Anterior cingulate cortex (tissue), 58 donors: Measurements from ENCODE around the gene LPCAT2.
A peak's percentile ranks its signal among the peaks of the same experiment; 100 is the strongest.

Experiments
- DNase-seq, 58 donors: peaks; one replicate each; lab custom pipeline; 2025; lab: John Stamatoyannopoulos, UW

LPCAT2 gene, protein sequence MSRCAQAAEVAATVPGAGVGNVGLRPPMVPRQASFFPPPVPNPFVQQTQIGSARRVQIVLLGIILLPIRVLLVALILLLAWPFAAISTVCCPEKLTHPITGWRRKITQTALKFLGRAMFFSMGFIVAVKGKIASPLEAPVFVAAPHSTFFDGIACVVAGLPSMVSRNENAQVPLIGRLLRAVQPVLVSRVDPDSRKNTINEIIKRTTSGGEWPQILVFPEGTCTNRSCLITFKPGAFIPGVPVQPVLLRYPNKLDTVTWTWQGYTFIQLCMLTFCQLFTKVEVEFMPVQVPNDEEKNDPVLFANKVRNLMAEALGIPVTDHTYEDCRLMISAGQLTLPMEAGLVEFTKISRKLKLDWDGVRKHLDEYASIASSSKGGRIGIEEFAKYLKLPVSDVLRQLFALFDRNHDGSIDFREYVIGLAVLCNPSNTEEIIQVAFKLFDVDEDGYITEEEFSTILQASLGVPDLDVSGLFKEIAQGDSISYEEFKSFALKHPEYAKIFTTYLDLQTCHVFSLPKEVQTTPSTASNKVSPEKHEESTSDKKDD

GRCh38 chr16:55508941-55509931 is at the start of gene LPCAT2:
Gene LPCAT2, plus strand, starts transcription at chr16:55509072. Its CDS starts 110 bp downstream, at chr16:55509182.
- peak in 49 of 58 donors; percentile 23 to 84 (median 62) for DNase-seq

DNA sequence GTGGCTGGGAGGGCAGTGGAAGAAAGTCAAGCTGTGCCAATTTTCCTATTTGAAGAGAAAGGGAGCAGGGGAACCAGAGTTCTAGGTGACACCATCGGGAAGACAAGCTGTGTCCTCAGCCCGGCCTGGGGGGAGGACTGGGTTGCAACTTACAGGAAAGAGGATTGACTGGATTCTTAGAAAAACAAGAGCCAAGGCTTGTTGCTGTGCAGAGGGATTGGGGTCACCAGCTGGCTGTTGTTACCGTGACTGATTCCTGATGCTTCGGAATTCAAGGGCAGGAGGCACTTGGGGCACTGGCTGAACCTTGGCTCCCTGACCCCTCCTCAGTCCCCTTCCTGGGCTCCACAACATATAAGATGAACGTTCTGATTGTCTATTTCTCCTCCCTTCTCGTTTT is 46.6 kb upstream of the LPCAT2 start:
- no peak for DNase-seq

- DNase-seq: no peak
Measured at GRCh38 chr16:55464375-55464774, 44.5 kb upstream of the LPCAT2 start.

DNA sequence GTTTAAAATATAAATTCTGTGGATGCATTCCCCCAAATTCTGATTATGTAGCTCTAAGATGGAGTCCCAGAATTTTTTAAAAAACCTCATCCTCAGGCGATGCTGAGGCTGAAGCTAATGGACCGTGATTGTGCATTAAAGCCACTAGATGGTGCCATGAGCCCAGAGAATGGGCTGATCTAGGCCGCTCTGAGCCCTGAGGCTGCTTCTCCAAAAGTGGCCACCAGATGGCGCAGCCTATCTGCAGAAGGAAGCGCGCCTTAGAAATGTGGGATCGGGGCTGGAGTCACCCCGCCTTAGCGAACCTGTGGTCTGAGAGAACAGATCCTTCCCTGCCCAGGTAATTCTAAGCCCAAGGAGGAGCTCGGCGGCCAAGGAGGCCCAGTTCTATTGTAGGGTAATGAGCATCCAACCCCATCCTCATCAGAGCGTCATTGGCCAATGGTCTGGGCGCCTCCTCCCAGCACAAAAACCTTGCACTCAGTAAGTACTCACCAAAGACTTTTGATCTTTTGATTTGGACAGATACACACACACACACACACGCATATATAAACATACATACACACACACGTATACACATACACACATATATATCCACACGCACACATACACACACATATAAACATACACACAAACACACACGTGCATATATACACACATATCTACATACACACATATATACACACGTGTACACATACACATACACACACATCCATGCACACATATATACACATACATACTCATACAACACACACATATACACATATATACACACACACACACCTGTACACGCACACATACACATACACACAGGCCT is 43.6 kb upstream of the LPCAT2 start:
- DNase-seq: peak; percentile 8 to 93 (median 73)

DNA sequence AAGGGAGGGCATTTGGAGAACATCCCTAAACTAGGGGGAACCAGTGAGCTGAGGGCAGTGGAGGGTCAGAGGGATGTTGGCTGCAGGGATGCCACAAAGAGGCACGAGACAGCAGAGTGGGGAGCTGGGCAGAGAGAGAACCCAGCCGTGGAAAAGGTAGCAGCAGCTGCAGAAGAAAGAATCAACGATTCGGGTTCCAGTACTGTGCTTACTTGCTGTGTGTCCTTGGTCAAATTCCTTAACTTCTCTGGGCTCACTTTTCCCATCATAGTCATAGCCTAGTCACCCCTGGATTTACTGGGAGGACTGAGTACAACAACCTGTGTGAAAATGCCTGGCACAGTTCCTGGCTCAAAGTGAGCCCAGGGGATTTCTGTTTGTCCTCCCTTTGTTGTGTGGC is 42.7 kb upstream of the LPCAT2 start:
- no peak for DNase-seq

GRCh38 chr16:55467898-55468297 is 41.0 kb upstream of the LPCAT2 start:
- no peak for DNase-seq

DNA sequence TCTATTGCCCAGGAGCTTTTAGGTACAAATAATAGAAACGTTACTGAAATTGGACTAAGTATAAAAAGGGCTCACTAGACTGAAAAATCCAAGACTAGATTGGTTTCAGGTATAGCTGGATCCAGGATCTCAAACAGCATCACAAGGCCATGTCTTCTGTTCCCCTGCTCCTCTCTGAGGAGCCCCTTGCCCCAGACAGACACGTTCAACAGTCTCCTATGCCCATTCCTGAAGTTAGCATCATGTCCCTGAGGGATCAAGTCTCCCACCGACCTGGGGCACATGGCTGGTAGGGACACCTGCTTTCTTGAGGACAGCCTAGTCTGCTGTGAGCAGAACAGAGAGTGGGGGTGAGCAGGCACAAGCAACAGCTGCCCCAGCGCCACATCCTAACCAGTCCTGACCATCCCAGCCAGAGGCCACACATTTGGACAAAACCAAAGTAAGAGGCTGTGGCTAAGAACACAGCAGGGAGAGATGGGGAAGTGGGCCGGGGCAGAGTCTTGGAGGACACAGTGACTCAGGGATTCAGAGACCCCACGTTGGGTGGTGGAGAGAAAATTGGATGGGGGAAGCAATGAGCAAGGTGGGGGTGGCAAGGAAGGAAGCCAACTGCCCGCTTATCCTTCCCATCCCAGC is 40.4 kb upstream of the LPCAT2 start:
- no peak for DNase-seq

- no peak for DNase-seq
Measured at GRCh38 chr16:55469821-55470532, 38.9 kb upstream of the LPCAT2 start.

DNA sequence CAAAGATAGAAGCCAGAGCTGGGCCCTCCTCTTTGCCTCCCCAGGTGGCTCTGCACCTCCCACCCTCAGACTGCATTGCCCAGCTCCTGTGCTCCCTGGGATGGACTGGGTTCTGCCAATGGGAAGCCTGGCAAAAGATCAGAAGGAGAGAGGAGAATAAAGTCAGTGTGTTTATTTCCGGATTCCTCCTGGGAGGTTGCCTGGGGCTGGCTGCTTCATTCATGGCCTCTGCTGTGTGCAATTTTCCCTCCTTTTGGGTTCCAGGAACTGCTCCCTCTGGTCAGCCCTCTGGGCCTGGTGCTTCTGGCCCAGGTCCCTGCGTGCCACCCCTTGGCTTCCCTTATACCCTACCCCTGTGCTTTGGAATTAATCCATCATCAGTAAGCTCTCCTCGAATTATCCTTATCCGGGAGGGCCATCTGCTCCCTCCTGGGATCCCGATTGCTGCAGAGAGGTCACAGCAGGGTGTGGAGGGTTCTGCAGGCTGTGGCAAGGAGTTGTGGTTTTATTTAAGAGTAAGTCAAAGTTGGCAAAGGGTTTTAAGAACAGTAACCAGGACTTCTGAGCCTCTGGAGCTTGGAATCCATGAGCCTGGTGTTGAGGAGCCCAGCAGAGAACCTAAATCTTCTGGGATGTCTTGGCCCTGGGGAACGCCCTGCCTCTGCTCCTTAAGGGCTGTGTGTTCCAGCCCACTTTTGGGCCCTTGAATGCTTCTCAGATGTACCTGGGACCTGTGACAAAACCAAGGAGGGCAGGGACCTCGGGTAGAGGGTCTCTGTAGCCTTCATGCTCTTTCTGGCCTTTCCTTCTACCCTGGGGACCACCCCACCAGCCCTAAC is 38.1 kb upstream of the LPCAT2 start:
- DNase-seq: peak in 11 of 58 donors; percentile 3 to 25 (median 6)

- no peak for DNase-seq
Measured at GRCh38 chr16:55471448-55472097, 37.3 kb upstream of the LPCAT2 start.

DNA sequence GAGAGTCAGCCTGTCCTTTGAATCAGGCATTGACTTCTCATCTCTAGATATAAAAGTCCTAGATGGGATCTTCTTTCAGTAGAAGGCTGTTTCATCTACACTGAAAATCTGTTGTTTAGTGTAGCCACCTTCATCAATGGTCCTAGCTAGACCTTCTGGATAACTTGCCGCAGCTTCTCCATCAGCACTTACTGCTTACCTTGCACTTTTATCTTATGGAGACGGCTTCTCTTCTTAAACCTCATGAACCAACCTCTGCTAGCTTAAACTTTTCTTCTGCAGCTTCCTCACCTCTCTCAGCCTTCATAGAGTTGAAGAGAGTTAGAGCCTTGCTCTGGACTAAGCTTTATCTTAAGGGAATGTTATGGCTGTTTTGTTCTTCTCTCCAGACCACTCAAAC is 35.3 kb upstream of the LPCAT2 start:
- DNase-seq: no peak

GRCh38 chr16:55474821-55475220 is 34.1 kb upstream of the LPCAT2 start:
- DNase-seq: no peak

DNA sequence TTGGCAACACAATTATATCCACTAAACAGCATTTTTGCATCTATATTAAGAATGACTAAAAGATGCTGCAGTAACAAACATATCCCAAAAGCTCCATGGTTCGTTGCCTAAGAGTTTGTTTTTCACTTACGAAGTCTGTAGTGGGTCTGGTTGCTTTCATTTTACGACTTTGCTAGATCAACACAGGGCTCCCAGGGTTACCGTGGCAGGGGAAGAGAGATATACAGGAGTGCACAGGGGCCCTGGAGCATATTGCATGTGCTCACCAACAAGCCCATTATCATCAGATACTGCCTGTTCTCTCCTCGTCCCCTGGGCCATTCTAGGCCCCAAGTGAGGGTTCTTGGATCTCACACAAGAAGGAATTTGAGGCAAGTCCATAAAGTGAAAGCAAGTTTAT is 33.0 kb upstream of the LPCAT2 start:
- DNase-seq: no peak

DNA sequence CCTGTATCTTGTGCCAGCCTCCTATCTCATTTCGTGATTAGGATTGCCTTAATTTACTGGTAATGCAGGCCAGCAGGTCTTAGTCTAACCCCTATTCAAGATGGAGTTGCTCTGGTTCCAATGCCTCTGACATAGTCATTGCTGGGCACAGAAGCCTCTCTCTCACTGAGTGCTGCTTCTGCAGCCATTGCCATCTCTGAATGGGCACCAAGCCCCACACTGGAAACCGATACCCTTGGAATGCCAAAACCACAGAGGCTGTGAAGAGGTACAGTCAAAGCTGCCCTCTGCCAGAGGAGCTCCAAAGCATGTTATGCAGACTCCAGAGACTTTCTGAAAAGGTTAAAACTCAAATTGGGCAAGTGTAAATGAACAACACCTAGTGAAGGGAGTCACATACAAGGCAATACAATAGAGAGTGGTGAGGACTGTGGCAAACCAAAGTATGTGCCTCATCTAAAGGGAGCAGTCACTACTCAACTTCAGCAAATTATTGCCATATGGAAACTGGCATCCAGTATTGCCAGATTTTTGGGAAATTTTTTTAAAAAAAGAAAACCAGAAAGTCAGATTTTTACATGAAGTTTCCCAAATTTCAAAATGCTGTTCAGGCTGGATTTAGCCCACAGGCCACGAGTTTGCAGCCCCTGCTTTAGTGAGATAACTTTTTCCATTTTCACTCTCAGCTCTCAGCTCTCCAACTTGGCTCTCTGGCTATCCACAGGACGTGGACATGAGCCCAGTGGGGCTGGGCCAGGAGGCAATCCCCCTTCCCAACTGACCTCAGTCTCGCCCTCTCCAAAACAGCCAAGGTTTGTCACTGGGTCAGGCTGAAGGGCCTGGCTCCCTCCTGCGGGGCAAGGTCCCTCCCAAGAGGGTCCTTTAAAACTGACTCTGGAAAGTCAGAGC is 32.0 kb upstream of the LPCAT2 start:
- no peak for DNase-seq

- DNase-seq: no peak
Measured at GRCh38 chr16:55477736-55478135, 31.1 kb upstream of the LPCAT2 start.

DNA sequence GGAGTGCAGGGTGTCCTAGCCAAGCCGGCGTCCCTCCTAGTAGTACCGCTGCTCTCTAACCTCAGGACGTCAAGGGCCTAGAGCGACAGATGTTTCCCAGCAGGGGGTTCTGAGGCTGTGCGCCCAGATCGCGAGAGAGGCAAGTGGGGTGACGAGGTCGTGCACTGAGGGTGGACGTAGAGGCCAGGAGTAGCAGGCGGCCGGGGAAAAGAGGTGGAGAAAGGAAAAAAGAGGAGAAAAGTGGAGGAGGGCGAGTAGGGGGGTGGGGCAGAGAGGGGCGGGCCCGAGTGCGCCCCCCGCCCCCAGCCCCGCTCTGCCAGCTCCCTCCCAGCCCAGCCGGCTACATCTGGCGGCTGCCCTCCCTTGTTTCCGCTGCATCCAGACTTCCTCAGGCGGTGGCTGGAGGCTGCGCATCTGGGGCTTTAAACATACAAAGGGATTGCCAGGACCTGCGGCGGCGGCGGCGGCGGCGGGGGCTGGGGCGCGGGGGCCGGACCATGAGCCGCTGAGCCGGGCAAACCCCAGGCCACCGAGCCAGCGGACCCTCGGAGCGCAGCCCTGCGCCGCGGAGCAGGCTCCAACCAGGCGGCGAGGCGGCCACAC is 29.9 kb upstream of the LPCAT2 start, which contains the start of gene MMP2:
Gene MMP2 (plus strand): TSS at position 372 of the 603 bp plus-strand sequence. CDS start 282 bp downstream, outside the sequence.
- peak in 5 of 58 donors; percentile 9 to 31 (median 13) for DNase-seq
